Trophoblast cell (in vitro differentiated cells and primary cell): ENCODE results near the gene PDK4.

Experiments used
- DNase-seq, 2 donors: peaks; one replicate each; pipeline ENCODE4 v3.0.0-alpha.2; 2016
- H2AFZ ChIP-seq: 2 replicates; pipeline ENCODE4 v1.6.1; 2013; ENCODE audit warnings: low read length, moderate library complexity, mild to moderate bottlenecking; ENCODE audit not compliant: insufficient read depth, poor library complexity
- H2AK5ac ChIP-seq: 2 replicates; pipeline ENCODE4 v1.6.1; 2013; ENCODE audit warnings: mild to moderate bottlenecking, low read length
- H2BK120ac ChIP-seq: 2 replicates; pipeline ENCODE4 v1.6.1; 2013; ENCODE audit warnings: low read length, mild to moderate bottlenecking, moderate library complexity; ENCODE audit not compliant: insufficient read depth, poor library complexity
- H2BK12ac ChIP-seq: 2 replicates; pipeline ENCODE4 v1.6.1; 2013; ENCODE audit warnings: mild to moderate bottlenecking, low read length, moderate library complexity
- H2BK5ac ChIP-seq: 2 replicates; pipeline ENCODE4 v1.6.1; 2013; ENCODE audit warnings: low read length, low read depth, moderate library complexity, mild to moderate bottlenecking; ENCODE audit not compliant: poor library complexity
- H3K14ac ChIP-seq: 2 replicates; pipeline ENCODE4 v1.6.1; 2013; ENCODE audit warnings: mild to moderate bottlenecking, low read length
- H3K18ac ChIP-seq: 2 replicates; pipeline ENCODE4 v1.6.1; 2013; ENCODE audit warnings: mild to moderate bottlenecking, low read length
- H3K23ac ChIP-seq: 2 replicates; pipeline ENCODE4 v1.6.1; 2013; ENCODE audit warnings: low read length
- H3K27ac ChIP-seq: 2 replicates; pipeline ENCODE4 v1.5.1; 2013; ENCODE audit warnings: low read depth, mild to moderate bottlenecking, inconsistent platforms, low read length, moderate library complexity
- H3K27me3 ChIP-seq: 2 replicates; pipeline ENCODE4 v1.6.1; 2013; ENCODE audit warnings: inconsistent platforms, mild to moderate bottlenecking, low read length, moderate library complexity; ENCODE audit not compliant: insufficient read depth
- H3K36me3 ChIP-seq, 2 experiments: 1 replicate in 1 of 2; 2 replicates in 1 of 2; pipeline ENCODE4 v1.6.1; 2013; ENCODE audit warnings: low read length in 2 of 2, mild to moderate bottlenecking in 2 of 2, moderate library complexity in 1 of 2; ENCODE audit not compliant: insufficient read depth in 2 of 2, control insufficient read depth in 1 of 2
- H3K4ac ChIP-seq: 2 replicates; pipeline ENCODE4 v1.6.1; 2013; ENCODE audit warnings: low read depth, mild to moderate bottlenecking, low read length, moderate library complexity
- H3K4me1 ChIP-seq, 2 experiments: 1 replicate in 1 of 2; 2 replicates in 1 of 2; pipeline ENCODE4 v1.6.1; 2013; ENCODE audit warnings: low read length in 2 of 2, mild to moderate bottlenecking in 2 of 2, moderate library complexity in 1 of 2; ENCODE audit not compliant: insufficient read depth in 2 of 2, control insufficient read depth in 1 of 2
- H3K4me2 ChIP-seq: 2 replicates; pipeline ENCODE4 v1.6.1; 2013; ENCODE audit warnings: inconsistent platforms, mild to moderate bottlenecking, low read length, moderate library complexity
- H3K4me3 ChIP-seq: 2 replicates; pipeline ENCODE4 v1.5.1; 2013; ENCODE audit warnings: mild to moderate bottlenecking, low read depth, low read length, inconsistent platforms
- H3K79me1 ChIP-seq: one replicate; pipeline ENCODE4 v1.6.1; 2013; ENCODE audit warnings: low read length
- H3K79me2 ChIP-seq: 2 replicates; pipeline ENCODE4 v1.6.1; 2013; ENCODE audit warnings: low read length, mild to moderate bottlenecking; ENCODE audit not compliant: control insufficient read depth, insufficient read depth, poor library complexity
- H3K9ac ChIP-seq: 2 replicates; pipeline ENCODE4 v1.6.1; 2013; ENCODE audit warnings: mild to moderate bottlenecking, low read length
- H3K9me3 ChIP-seq: 2 replicates; pipeline ENCODE4 v1.6.1; 2013; ENCODE audit warnings: low read depth, mild to moderate bottlenecking, control low read depth, inconsistent platforms, low read length; ENCODE audit not compliant: insufficient read depth
- H4K12ac ChIP-seq: 2 replicates; pipeline ENCODE4 v1.6.1; 2013; ENCODE audit warnings: low read depth, mild to moderate bottlenecking, low read length, moderate library complexity
- H4K8ac ChIP-seq: 2 replicates; pipeline ENCODE4 v1.6.1; 2013; ENCODE audit warnings: low read depth, mild to moderate bottlenecking, low read length, moderate library complexity
- H4K91ac ChIP-seq: one replicate; pipeline ENCODE4 v1.6.1; 2013; ENCODE audit warnings: low read depth, mild to moderate bottlenecking, low read length, moderate library complexity
- WGBS: extraction: QIAGEN DNeasy Blood & Tissue Kit; methylation state at CpG from one replicate; pipeline ENCODE4 v1.1.7; 2013; ENCODE audit warnings: missing lambda C conversion rate; ENCODE audit not compliant: insufficient read length, insufficient coverage; ENCODE audit errors: extremely low coverage; 5-methylcytosine and 5-hydroxymethylcytosine counted together

The PDK4 gene

DNA sequence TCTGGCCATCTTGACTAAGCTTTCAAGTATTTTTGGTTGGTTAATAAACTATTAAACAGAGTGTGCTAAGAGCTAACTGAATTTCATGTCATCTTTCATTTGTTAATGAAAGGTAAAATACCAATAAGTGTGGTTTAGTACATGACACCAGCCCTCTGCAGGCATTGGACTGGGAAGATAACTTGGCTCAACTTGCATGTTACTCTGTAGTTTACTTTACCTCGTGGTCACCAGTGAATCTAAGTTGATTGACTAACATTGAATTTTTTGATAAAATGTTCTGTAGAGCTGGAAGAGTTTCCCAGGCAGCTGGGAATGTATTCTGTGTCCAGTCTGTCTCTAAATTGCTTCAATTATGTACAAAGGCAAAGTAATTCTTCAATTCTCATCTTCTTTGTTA is 60.7 kb downstream of the PDK4 start:
- Histone ChIP-seq H3K79me2 (no peaks in the 10 kb centered on the region), H2BK5ac (no peak overlapping the region), H2BK12ac (no peak overlapping the region), H3K27ac (no peak overlapping the region), H3K79me1 (no peaks in the 10 kb centered on the region), H4K12ac (no peak overlapping the region), H4K8ac (no peak overlapping the region), H3K27me3 (no peaks in the 10 kb centered on the region), H3K9ac (no peak overlapping the region), H2BK120ac (no peak overlapping the region), H2AFZ (no peak overlapping the region), H3K23ac (no peak overlapping the region), H3K9me3 (no peaks in the 10 kb centered on the region), H3K36me3 (no peaks in the 10 kb centered on the region), H3K4me3 (no peak overlapping the region), H4K91ac (no peak overlapping the region), H2AK5ac (no peak overlapping the region), H3K4ac (no peak overlapping the region), H3K14ac (no peak overlapping the region), H3K4me1 (no peaks in the 10 kb centered on the region), H3K18ac (no peak overlapping the region), H3K4me2 (no peak overlapping the region)
- WGBS: no CpG with 5 or more reads among the region's 1 CpG
- no peak for DNase-seq

DNA sequence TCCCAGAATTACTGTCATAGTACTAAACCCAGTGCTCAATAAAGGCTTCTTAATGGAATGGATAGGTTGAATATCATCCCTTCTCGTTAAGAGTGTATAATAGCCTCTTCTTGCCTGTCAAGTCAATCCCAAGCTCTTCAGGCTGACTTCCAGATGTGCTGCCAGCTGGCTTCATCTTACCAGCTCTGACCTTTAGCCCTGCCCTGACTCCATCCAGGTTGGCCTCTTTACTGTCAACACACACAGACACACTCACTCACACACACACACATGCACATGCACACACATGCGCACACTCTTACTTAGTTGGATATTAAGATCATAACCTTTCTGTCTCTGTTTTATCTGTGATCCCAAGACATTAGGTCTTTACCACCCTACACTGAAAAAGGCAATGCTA is 61.5 kb downstream of the PDK4 start:
- Histone ChIP-seq H2AK5ac (no peak overlapping the region), H2BK5ac (no peak overlapping the region), H3K79me2 (no peaks in the 10 kb centered on the region), H3K27me3 (no peaks in the 10 kb centered on the region), H3K79me1 (no peaks in the 10 kb centered on the region), H4K12ac (no peak overlapping the region), H3K4me3 (no peak overlapping the region), H2BK120ac (no peak overlapping the region), H3K9me3 (no peaks in the 10 kb centered on the region), H2BK12ac (no peak overlapping the region), H3K18ac (no peak overlapping the region), H3K4me1 (no peaks in the 10 kb centered on the region), H3K14ac (no peak overlapping the region), H4K91ac (no peak overlapping the region), H3K4me2 (no peak overlapping the region), H3K23ac (no peak overlapping the region), H2AFZ (no peak overlapping the region), H3K27ac (no peak overlapping the region), H3K4ac (no peak overlapping the region), H3K9ac (no peak overlapping the region), H3K36me3 (no peaks in the 10 kb centered on the region), H4K8ac (no peak overlapping the region)
- WGBS: no CpG with 5 or more reads among the region's 2 CpGs
- DNase-seq: no peak
